Adrenal gland (tissue), 5 donors: ENCODE measurements around the gene PTGIR.

ENCODE experiments used
- CTCF ChIP-seq, 6 experiments: fragments of 450-650 bp in 4 of 6; fragments of 200-600 bp in 2 of 6; sonication (generic) in 1 of 6; IDR thresholded peaks; 1 replicate in 5 of 6; 2 replicates in 1 of 6; pipeline versions ENCODE4 v1.5.1 to v1.8.0; 2016 to 2021; ENCODE audit warnings: antibody characterized with exemption in 6 of 6, mild to moderate bottlenecking in 2 of 6, moderate library complexity in 1 of 6
- POLR2A ChIP-seq, 2 donors: fragments of 450-650 bp; IDR thresholded peaks; one replicate each; pipeline ENCODE4 v1.6.1; 2017; ENCODE audit warnings: antibody characterized with exemption in 2 of 2, mild to moderate bottlenecking in 2 of 2, moderate library complexity in 1 of 2
- donor health status: DM: no; HTN: no; CAD: no.

GRCh38 chr19:46574533-46574932, 50.4 kb downstream of the PTGIR start:
- TF ChIP-seq CTCF (IDR thresholded peaks at IDR 0.05): no peak
- no peak for TF ChIP-seq POLR2A (IDR thresholded peaks at IDR 0.05)
